GM21526 (cell line): ENCODE measurements around the gene SPDYE2.
"Not testable (repeated sequence)": the region's sequence is repeated elsewhere in the genome, so short reads cannot be mapped to it uniquely, and the experiment has no call there.

Experiments
- ATAC-seq: cut with Tn5 transposase; IDR thresholded peaks from one replicate; pipeline ENCODE4 v1.9.1; 2021; ENCODE audit warnings: moderate library complexity; ENCODE audit not compliant: unreplicated experiment, low FRiP score

SPDYE2 gene, protein sequence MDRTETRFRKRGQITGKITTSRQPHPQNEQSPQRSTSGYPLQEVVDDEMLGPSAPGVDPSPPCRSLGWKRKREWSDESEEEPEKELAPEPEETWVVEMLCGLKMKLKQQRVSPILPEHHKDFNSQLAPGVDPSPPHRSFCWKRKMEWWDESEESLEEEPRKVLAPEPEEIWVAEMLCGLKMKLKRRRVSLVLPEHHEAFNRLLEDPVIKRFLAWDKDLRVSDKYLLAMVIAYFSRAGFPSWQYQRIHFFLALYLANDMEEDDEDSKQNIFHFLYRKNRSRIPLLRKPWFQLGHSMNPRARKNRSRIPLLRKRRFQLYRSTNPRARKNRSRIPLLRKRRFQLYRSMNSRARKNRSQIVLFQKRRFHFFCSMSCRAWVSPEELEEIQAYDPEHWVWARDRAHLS

DNA sequence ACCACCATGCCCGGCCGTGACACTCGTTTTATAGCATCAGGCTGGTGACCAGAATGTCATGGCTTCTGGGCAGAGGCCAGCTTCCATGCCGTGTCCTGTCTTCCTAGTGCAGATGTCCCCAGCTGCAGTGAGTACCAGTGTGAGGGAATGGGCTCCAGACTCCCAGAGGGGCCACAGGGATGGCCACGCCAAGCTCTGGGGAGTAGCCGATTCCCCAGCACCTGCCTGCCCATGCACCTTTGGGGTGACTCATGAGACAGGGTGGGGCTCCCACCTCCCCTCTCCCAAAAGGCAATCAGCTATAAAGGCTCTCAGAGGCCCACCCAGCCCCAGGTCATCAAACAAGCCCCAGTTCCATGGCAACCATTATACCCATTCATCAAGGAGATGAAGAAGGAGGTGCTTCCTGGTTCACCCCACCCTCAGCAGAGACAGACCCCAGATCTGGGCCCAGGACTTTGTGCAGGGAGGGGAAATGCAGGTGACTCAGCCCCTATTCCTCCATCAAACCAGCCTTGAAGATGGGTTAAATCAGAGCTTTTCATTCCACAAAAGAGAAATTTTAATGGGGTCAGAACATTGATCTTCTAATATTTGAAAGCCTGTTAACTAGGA lies at the start of gene SPDYE2:
Gene SPDYE2, plus strand, starts transcription at position 419 of the 615 bp plus-strand sequence. CDS start 2,030 bp downstream, outside the sequence.
- not testable (repeated sequence) for ATAC-seq

DNA sequence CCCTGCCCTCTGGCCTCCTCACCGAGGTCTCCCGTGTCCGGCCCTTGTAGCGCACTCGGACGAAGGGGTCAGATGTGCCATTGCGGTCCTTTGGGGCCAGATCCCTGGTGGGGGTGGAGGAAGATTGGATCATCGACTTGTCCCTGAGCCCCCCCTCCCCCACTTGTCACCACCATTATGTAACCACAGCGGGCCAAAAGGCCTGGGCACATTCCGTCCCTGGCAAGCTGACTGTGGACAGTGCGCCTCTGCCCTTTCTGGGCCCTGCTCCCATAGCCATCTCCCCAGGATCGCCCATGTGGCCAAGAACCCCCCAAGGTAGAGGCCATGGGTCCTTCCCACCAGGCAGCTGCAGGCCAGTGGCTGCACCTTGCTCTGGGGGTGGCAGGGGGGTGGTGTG lies 47.9 kb upstream of the SPDYE2 start:
- not testable (repeated sequence) for ATAC-seq

DNA sequence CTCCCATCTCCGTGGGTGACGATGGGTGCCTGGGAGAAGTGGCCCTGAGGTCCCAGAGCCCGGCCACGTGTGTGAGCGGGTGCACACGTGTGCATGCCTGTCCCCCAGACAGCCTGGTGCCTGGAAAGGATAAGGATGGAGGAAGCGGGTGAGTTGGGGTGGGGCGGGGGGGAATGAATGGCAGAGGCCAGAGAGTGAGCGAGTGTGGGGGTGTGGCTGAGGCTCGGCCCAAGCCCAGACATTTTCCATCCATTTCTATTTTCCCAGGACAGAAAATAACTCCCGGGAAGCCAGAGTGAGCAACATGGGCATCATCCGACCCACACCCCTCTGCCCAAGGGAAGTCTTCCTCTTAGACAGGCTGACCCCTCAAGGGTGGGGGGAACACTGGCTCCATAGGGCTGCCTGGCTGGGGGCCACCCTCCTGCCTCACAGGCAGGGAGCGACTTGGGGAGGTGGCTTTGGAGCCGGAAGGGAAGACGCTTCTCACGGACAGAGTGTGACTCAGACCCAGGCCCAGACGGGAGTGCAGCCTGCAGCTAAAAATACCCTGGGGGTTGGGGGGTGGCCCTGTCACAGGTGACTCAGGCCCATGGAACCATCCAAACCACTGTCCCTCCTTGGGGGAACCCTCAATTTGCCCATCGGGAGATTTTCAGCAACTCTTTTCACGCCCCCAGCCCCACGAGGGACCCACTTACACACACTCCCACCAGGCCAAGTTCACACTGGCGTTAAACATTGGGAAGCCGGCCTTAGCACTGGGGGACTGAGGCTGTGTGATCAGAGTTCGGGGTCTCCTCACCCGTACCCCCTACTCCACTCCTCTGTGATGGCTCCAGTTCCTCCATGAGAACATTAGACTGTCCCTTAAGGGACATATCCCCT lies 45.5 kb upstream of the SPDYE2 start:
- ATAC-seq = not testable (repeated sequence)

DNA sequence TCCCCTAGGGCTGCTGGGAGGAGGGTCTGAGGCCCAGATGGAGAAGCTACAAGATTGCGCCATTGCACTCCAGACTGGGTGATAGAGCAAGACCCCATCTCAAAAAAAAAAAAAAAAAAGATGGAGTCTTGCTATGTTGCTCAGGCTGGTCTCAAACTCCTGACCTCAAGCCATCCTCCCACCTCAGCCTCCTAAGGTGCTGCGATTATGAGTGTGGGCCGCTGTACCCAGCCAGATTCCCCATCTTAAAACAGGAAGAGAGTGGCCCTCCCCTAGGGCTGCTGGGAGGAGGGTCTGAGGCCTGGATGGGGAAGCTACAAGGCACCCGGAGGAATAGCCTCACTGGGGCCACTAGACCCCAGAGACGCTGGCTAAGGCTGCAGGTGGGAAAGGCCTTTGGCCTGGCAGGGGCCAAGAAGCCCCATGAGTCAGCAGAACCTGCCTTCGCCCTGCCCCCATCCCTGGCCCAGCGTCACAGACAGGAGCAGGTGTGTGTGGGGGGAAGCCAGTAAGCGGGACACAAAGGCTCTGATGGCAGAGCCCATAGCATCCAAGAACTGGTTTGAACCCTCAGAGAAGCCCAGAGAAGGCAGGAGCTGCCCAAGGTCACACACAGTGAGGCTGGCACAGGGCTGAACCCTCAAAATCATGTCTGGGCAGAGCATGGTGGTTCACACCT lies 43.5 kb upstream of the SPDYE2 start:
- not testable (repeated sequence) for ATAC-seq

DNA sequence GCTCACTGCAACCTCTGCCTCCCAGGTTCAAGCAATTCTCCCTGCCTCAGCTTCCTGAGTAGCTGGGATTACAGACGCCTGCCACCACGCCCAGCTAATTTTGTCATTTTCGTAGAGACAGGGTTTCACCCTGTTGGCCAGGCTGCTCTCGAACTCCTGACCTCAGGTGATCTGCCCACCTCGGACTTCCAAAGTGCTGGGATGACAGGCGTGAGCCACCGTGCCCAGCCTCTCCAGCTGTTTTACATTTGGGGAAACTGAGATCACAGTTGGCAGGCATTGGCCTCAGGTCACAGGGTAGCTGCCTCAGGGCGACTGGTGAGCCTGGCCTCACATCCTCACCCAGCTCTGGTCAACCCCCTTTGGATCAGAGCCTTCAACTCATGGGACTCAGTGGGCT lies 40.5 kb upstream of the SPDYE2 start:
- ATAC-seq = not testable (repeated sequence)

DNA sequence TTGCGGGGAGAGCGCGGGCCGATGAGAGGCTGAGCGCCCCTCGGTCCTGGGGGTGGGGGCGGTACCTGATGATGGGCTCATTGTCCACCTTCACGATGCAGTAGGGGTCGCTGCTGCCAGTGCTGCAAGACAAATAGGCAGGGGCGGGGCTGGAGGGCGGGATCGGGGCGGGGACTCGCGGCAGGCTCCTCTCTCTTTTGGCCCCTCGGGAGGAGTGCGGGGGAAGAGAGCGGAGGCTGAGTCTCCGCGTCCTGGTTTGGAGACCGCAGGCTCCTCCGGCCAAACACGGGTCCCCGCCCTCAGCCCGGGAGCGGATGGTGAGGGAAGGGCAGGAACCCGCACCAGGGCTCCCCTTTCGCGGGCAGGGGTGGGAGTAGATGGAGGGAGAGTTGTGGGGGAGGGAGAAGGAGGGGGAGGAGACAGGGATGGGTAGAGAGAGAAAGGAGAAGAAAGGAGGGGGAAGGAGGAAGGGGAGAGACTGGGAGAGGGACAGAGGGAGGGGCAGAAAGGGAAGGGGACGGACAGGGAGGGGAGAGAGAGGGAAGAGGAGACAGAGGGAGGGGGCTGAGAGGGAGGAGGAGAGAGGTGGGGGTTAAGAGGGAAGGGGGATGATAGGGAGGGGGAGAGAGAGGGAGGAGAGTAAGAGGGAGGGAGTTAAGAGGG lies 39.0 kb upstream of the SPDYE2 start:
- peak; percentile 38 for ATAC-seq

DNA sequence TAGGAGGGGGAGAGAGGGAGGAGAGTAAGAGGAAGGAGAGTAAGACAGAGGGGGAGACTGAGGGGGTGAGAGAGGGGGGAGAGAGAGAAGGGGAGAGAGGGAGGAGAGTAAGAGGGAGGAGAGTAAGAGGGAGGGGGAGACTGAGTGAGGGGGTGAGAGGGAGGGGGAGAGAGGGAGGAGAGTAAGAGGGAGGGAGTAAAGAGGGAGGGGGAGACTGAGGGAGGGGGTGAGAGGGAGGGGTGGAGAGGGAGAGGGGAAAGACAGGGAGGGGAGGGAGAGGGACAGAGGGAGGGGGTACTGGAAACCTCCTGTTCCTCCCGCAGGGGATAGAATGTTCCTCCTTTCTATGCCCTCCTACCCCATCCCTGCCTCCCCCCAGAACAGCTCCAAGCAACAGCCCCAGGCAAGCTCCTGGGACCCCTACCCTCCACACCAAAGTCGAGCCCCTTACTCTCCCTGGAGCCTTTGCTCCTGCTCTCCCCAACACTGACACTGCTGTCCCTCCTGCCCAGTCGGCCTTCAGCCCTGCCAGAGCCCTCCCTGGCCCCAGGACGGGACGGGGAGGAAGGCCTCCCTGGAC lies 38.3 kb upstream of the SPDYE2 start:
- ATAC-seq = not testable (repeated sequence)

DNA sequence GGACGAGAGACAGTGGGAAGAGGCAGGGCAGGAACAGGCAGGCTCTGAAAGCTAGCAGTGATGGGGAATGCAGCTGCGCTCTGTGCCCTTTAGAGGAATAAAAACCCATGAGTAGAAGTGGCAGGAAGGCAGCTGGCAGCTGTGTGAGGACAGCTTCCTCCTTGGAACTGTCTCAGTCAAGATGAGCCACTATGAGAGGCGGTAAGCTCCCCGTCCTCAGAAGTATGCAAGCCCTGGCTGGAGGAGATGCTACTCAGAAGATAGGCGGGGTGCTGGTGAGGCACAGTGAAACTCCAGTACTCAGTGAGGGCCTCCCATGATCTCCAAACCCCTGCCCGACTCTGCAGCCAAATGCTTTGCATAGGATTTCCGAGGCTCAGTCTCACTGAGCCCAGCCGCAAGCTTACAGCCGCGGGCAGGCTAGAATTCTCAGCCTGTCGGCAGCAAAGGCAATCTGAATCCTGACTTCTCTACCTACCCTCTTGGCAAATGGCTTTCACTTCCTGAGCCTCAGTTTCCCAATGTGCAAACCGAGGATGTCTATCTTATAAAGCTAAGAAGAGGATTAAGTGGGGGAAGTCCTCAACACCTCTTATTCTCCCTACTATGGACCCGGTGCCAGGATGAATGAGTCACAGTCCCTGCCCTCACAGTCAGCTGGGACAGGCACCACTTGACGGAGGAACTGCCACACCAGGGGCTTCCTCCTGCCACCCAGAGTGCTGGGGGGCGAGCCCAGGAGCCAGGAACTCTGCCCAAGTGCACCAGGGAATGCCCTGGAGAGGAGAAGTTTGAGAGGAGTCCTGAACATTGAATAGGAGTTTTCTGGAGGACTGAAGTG lies 35.9 kb upstream of the SPDYE2 start:
- ATAC-seq = peak; percentile 60

DNA sequence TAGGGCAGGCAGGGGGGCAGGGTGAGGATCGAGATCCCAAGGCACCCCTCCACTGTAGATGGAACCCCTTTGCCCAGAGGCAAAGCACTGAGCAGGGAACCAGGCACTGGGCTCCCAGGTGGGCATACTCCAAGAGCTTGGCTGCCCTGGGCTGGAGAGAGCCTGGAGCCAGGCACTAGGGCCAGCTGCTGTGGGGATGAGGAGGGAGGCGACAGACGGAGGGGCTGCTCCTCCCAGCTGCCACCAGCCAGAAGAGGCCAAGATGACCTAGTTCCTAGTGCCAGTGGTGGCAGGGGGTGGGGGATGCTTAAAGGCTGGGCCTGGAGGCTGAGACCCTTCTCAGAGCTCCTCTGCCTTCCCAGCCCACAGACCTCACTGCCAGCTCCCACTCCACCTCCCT lies 35.1 kb upstream of the SPDYE2 start:
- ATAC-seq = not testable (repeated sequence)

DNA sequence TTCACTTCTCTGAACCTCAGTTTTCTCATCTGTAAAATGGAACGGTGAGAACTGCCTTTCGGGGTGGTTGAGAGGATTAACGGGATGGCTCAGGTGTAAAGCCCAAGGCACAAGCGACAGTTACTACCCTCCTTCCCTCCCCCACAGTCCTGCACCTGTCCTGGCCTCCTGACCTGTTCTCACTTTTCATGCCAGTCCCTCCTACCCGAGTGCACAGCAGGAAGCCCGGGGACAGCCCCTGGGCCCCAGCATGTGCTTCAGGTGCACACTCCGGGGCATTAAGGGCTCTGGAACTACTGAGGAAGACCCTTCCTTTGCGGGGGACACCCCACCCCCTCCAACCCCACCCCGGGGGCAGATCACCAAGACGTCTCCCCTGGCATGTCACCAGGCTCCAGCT lies 34.1 kb upstream of the SPDYE2 start:
- ATAC-seq = not testable (repeated sequence)

DNA sequence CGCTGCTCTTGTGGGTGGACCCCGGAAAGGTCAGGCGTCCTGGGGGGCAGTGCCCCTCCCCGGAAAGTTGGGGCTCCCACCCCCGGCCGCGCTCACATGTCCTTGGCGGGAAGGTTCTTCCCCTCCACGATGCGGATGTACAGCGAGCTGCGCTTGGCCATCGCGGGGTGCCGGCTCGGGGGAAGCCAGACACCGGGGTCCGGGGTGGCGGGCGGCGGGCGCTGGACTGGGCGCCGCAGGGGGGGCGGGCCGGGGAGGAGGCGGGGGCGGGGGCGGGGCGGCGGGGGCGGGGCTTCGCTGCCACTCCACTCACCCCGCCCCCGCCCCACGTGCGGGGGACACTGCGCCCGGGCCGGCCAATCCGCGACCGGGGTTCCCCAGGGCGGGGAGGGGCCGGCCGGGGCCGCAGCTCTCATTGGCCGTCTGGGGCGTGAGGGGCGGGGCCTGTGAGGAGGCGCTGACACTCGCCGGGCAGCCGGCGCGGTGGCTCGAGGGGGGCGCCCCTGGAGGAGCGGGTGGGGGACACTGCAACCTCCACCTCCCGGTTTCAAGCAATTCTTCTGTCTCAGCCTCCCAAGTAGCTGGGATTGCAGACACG lies 33.4 kb upstream of the SPDYE2 start, which contains the start of gene RASA4B:
Gene RASA4B, minus strand, starts transcription at position 228 of the 598 bp plus-strand sequence. Its CDS starts 67 bp downstream, at position 161.
- peak; percentile 58 for ATAC-seq

DNA sequence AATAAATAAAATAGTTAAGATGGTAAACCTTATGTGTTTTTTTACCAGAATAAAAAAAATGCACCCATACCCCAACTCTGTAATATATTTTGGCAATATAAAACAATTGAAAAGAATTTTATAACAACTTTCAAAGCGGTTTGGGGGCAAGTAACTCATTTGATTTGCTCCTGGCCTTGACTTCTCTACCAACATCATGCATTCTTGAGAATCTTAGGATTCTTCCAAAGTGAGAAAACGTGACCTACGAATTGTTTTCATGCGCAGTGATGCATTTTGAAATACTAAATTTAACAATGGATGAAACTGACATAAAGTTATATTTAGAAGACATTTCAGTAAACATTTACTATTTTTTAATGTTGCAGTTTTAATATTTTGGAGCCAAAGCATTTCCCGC lies 30.2 kb upstream of the SPDYE2 start:
- not testable (repeated sequence) for ATAC-seq

DNA sequence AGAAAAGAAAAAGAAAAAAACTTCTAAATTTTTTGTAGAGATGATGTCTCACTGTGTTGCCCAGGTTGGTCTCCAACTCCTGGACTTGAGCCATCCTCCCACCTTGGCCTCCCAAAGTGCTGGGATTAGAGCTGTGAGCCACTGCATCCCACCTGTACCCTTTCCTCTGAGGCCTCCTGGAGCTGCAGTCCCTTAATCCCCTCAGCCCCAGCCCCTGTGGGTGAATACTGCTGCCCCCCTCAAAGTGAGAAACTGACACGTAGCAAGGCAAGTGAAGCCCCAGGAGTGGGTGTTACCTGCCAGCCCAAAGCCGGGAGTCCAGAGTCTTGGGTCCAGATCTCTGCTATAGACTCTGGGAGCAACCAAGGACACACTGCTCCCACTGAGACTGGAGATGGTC lies 26.2 kb upstream of the SPDYE2 start:
- not testable (repeated sequence) for ATAC-seq

DNA sequence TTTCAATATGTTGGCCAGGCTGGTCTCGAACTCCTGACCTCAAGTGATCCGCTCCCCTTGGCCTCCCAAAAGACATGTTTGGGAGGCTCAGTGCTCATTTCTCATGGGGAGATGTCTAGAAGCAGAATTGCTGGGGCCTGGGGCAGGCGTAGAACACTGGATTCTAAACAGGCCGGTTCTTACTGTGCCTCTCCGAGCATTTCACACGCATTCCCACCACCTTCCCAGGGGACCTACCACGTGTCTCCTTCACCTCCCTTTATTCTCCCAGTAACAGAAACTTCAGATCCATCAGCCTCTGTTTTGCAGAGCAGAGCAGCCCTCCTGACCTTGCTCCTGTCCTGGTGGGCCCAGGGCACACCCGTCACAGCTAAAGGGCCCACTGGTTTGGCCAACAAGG lies 23.8 kb upstream of the SPDYE2 start:
- ATAC-seq = not testable (repeated sequence)

DNA sequence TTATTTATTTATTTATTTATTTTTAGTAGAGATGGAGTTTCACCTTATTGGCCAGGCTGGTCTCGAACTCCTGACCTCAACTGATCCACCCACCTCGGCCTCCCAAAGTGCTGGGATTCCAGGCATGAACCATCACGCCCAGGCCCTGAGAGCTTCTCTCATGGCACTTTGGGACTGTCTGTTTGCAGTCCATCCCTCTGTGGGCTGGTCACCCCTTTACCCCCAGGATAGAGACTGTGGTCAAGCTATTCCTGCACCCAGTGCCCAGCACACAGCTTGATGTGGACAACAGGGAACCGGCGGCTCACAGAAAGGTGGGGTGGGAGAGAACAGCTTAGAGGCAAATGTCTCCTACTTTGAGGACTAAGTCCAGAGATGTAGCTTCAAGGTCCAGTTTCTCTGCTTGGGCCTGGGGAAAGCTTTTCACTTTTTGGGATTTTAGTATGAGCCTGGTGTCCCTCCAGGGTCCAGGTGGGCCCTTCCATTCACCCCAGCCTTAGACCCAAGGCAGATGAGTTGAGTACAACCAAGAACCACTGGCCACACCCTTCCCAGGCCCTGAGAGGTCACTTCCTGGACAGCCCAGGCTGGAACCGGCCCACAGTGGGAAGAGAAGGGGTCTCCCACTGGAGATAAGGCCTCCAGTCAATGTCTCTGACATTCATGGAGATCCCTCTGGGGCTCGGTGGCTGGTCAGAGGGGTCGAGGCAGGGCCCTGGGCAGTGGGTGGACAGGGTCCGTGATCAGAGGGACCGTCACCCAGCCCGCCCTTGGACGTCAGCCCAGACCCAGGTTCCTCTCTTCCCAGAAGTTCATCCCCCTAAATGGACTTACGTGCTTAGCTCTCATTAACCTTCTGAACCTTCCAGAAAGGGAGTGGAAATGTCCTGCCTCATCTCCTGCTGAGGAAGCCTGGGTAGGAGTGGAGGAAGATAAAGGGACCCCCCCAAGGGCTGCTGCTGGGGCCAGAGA lies 22.9 kb upstream of the SPDYE2 start:
- ATAC-seq = not testable (repeated sequence)

DNA sequence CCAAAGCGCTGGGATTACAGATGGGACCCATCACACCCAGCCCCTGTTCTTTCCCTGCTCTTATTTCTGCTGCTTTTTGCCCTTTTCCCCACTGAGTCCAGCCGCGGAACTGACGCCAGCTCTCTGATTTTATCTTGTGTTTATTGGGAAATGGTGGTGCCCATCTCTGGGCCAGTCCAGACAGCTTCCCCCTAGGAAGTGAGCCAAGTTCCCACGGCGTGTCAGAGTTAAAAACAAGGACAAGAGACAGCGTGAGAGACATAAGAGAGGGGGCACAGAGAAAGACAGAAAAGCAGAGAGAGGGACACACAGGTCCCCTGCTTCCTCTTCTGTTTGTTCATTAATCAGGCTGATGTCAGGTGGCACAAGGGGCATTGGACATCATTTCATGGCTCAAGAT lies 19.4 kb upstream of the SPDYE2 start:
- ATAC-seq = not testable (repeated sequence)

DNA sequence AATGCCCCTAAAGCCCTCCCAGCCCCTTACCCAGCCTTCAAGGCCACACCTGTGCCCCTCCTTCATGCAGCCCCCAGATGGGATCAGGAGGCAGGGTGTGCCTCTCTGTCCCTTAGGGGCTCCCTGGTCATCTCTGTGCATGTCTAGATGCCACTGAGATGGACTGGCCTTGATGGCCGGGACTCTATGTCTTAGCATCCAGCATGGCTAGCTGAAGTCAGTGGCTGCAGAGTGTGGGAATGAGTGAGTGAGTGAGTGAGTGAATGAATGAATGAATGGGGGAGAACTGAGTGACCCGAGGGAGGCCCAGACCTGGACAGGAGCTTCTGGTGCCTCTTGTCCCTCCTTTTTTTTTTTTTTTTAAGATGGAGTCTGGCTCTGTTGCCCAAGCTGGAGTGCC lies 18.9 kb upstream of the SPDYE2 start:
- not testable (repeated sequence) for ATAC-seq
